ENCODE results near the gene EFEMP1. TPM values are rescaled to one million over a fixed set of nuclear protein-coding genes. Genes with fewer than 3 reads are reported as not detected.

Gene EFEMP1
- total RNA-seq, 2 donors from 2014 or later, result 25.1 to 129 TPM

DNA sequence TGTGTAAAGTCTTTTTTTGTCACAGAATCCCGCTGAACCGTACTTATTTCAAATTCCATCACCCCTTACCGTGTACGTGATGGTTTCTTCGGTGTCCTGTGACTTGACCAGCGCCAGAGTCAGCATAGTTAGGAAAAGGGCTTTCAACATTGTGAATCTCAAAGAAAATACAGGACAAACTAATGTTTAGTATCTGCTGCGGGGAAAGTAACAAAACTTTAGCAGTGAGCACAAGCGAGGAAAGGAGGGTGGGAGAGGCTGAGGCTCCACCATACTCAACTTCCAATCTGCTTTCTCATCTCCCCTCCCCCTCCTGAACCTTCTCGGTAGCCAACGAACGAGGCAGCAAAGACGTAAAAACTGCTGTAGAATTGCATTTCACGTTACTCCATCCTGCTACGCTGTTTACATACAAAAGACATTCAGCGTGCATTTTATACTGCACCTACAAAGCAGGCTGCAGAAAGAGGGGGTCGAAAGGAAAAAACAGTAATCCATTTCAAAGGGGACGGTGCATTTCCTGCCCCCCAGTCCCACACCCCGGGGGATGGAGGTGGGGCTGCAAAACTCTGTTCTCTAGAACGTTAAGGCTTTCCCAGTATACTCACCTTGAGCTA is 1.2 kb downstream of the EFEMP1 start:
- intact Hi-C loops (cut with DNase I), result no loop called here
- Histone ChIP-seq H3K27ac (no peak overlapping the region), H3K36me3 (replicated peaks in 1 of 2; ENCODE audit: insufficient read depth in 1 of 2, low read depth in 2 of 2) (no peaks in the 10 kb centered on the region), H3K27me3 (no peaks in the 10 kb centered on the region), H3K4me3 (no peak overlapping the region), H3K9me3 (no peaks in the 10 kb centered on the region), H3K4me1 (peaks cover 16% of the 10 kb centered on the region)
- 45 to 52% methylated on average over 19 of the region's 19 CpGs for WGBS, 2 donors
- TF ChIP-seq, protein P1, sequence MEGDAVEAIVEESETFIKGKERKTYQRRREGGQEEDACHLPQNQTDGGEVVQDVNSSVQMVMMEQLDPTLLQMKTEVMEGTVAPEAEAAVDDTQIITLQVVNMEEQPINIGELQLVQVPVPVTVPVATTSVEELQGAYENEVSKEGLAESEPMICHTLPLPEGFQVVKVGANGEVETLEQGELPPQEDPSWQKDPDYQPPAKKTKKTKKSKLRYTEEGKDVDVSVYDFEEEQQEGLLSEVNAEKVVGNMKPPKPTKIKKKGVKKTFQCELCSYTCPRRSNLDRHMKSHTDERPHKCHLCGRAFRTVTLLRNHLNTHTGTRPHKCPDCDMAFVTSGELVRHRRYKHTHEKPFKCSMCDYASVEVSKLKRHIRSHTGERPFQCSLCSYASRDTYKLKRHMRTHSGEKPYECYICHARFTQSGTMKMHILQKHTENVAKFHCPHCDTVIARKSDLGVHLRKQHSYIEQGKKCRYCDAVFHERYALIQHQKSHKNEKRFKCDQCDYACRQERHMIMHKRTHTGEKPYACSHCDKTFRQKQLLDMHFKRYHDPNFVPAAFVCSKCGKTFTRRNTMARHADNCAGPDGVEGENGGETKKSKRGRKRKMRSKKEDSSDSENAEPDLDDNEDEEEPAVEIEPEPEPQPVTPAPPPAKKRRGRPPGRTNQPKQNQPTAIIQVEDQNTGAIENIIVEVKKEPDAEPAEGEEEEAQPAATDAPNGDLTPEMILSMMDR (IDR thresholded peaks at IDR 0.05), result no peak
- no peak for TF ChIP-seq POLR2A (IDR thresholded peaks at IDR 0.05)
- ATAC-seq (no peak), DNase-seq (no peak)

DNA sequence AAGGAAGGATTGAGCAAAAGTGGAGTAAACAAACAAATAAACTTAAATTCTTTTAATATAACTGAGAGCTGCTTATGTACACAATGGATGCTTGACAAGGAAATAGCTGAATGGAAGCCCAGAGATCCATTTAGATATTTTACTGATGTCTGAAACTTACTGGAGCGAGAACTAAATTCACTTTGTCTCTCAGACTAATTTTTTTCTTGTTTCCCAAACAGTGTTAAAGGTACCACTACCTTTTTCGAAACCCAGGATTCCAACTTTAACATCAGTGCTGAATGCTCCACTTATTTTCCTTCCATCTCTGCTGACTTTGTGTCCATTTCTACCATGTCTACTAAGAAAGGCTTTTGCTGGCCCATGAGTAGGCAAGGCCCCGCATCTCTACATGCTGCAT is 4.0 kb downstream of the EFEMP1 start:
- Histone ChIP-seq H3K36me3 (replicated peaks in 1 of 2; ENCODE audit: insufficient read depth in 1 of 2, low read depth in 2 of 2) (no peaks in the 10 kb centered on the region), H3K9me3 (no peaks in the 10 kb centered on the region), H3K27ac (no peak overlapping the region), H3K4me1 (peaks cover 16% of the 10 kb centered on the region), H3K27me3 (no peaks in the 10 kb centered on the region), H3K4me3 (no peak overlapping the region)
- TF ChIP-seq, protein P1 (IDR thresholded peaks at IDR 0.05), result no peak
- TF ChIP-seq POLR2A (IDR thresholded peaks at IDR 0.05), result no peak
- intact Hi-C loops (cut with DNase I), result no loop called here
- 87 to 96% methylated on average over 3 of the region's 3 CpGs for WGBS, 2 donors
- no peak for ATAC-seq
- no peak for DNase-seq

DNA sequence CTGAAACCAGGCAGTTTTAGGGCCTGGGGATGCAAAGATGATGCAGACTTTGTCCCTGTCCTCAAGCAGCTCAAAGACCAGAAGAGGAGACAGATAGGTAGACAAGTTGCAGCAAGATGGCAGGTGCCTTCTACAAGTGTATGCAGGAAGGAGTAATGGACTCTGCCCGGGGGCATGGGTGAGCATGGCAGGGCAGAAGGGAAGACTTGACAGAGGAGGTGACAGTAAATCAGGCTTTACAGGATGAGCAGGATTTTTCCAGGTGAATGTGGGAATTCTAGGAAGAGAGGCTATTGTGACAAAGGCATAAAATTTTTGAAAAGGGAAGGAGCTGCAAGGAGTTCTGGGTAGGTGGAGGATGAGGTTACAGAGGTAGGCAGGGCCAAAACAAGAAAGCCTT is 4.7 kb downstream of the EFEMP1 start:
- TF ChIP-seq POLR2A (IDR thresholded peaks at IDR 0.05), result no peak
- TF ChIP-seq, protein P1 (IDR thresholded peaks at IDR 0.05), result no peak
- ATAC-seq, result no peak
- H3K27ac ChIP-seq, result no peak overlapping the region
- intact Hi-C loops (cut with DNase I), result no loop called here
- no peak for DNase-seq
- H3K4me3 ChIP-seq, result no peak overlapping the region
- H3K4me1 ChIP-seq, result peaks cover 11% of the 10 kb centered on the region
- H3K27me3 ChIP-seq, result no peaks in the 10 kb centered on the region
- H3K36me3 ChIP-seq (replicated peaks in 1 of 2; ENCODE audit: insufficient read depth in 1 of 2, low read depth in 2 of 2), result no peaks in the 10 kb centered on the region
- 76 to 97% methylated on average over 1 of the region's 1 CpG for WGBS, 2 donors
- H3K9me3 ChIP-seq, result no peaks in the 10 kb centered on the region

GRCh38 chr2:55917713-55918390 is 5.7 kb downstream of the EFEMP1 start:
- H3K9me3 ChIP-seq, result no peaks in the 10 kb centered on the region
- 91 to 94% methylated on average over 8 to 11 of the region's 11 CpGs for WGBS, 2 donors
- peaks cover 2% of the 10 kb centered on the region for H3K4me1 ChIP-seq
- no peaks in the 10 kb centered on the region for H3K27me3 ChIP-seq
- ATAC-seq (no peak), DNase-seq (no peak)
- intact Hi-C loops (cut with DNase I), result no loop called here
- no peaks in the 10 kb centered on the region for H3K36me3 ChIP-seq (replicated peaks in 1 of 2; ENCODE audit: insufficient read depth in 1 of 2, low read depth in 2 of 2)
- H3K27ac ChIP-seq, result no peak overlapping the region
- TF ChIP-seq, protein P1 (IDR thresholded peaks at IDR 0.05), result no peak
- no peak for TF ChIP-seq POLR2A (IDR thresholded peaks at IDR 0.05)
- H3K4me3 ChIP-seq, result no peak overlapping the region

DNA sequence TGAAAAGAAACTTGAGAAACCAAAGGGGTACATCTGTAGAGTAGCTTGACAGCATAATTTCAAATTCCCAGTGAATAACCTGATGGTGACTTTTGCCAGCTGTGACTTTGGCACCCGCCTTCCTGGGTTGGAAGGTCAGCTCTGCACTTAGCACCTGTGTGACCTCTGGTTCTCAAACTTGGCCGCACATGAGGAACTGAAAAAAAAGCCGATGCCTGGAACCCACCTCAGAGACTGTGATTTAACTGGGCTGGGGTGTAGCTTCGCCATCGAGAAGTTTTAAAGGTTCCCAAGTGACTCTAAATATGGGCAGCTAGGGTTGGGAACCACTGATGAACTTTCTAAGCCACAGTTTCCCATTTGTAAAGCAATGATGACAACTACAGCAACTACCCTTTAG is 6.5 kb downstream of the EFEMP1 start:
- intact Hi-C loops (cut with DNase I), result no loop called here
- Histone ChIP-seq H3K36me3 (replicated peaks in 1 of 2; ENCODE audit: insufficient read depth in 1 of 2, low read depth in 2 of 2) (no peaks in the 10 kb centered on the region), H3K4me3 (no peak overlapping the region), H3K9me3 (no peaks in the 10 kb centered on the region), H3K27ac (no peak overlapping the region), H3K27me3 (no peaks in the 10 kb centered on the region), H3K4me1 (no peaks in the 10 kb centered on the region)
- TF ChIP-seq, protein P1 (IDR thresholded peaks at IDR 0.05), result no peak
- TF ChIP-seq POLR2A (IDR thresholded peaks at IDR 0.05), result no peak
- ATAC-seq (no peak), DNase-seq (no peak)
- 72 to 90% methylated on average over 5 of the region's 5 CpGs for WGBS, 2 donors
